ENCODE measurements around the gene RPF1. TPM values are rescaled to one million over a fixed set of nuclear protein-coding genes. Genes with fewer than 3 reads are reported as not detected.

RPF1 gene
- total and polyA plus RNA-seq, 10 of the 15 experiments (the other 5 are each of a cell fraction or from before 2014, with no cell fraction given) = 37.0 to 97.5 (median 56.2) TPM

DNA sequence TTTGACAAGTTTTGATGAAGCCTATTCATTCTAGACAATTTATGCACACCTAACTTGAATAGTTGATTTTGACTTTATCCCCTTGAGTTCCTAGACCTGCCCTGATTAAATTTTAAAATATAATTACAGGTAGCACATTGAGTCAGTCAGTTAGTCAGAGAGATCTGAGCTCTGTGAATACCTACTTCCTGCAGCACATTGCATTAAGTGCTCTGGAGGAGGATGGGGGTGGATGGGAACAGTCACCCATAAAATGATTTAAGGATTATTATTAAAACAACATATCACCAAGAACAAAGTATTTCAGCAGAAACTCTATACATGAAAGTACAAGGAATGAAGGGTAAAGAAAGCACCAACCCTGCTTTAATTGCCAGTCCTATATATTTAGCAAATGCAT is 11.8 kb upstream of the RPF1 start:
- intact Hi-C loops (cut with micrococcal nuclease; ENCODE audit: unreplicated experiment) (no loop called here), in situ Hi-C loops (cut with MboI) (no loop called here)
- DNase-seq (ENCODE audit: low read depth, low spot score) (no peak), ATAC-seq (no peak), FAIRE-seq (no peak)
- POLR2A ChIA-PET = no interaction called here
- H3K9me3 ChIP-seq (replicated peaks; ENCODE audit: control insufficient read depth, insufficient read depth, low read length) = no peaks in the 10 kb centered on the region
- BruUV-seq (replicated peaks) = no TSS peak
- SMC1A ChIA-PET (ENCODE audit: uncharacterized antibody, unreplicated experiment) = no interaction called here
- CTCF ChIA-PET = no interaction called here
- no peak overlapping the region for H3K4me3 ChIP-seq
- TF ChIP-seq, protein P1, sequence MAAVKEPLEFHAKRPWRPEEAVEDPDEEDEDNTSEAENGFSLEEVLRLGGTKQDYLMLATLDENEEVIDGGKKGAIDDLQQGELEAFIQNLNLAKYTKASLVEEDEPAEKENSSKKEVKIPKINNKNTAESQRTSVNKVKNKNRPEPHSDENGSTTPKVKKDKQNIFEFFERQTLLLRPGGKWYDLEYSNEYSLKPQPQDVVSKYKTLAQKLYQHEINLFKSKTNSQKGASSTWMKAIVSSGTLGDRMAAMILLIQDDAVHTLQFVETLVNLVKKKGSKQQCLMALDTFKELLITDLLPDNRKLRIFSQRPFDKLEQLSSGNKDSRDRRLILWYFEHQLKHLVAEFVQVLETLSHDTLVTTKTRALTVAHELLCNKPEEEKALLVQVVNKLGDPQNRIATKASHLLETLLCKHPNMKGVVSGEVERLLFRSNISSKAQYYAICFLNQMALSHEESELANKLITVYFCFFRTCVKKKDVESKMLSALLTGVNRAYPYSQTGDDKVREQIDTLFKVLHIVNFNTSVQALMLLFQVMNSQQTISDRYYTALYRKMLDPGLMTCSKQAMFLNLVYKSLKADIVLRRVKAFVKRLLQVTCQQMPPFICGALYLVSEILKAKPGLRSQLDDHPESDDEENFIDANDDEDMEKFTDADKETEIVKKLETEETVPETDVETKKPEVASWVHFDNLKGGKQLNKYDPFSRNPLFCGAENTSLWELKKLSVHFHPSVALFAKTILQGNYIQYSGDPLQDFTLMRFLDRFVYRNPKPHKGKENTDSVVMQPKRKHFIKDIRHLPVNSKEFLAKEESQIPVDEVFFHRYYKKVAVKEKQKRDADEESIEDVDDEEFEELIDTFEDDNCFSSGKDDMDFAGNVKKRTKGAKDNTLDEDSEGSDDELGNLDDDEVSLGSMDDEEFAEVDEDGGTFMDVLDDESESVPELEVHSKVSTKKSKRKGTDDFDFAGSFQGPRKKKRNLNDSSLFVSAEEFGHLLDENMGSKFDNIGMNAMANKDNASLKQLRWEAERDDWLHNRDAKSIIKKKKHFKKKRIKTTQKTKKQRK (IDR thresholded peaks at IDR 0.05; ENCODE audit: low read depth, low read length) = no peak
- TF ChIP-seq DPF2 (IDR thresholded peaks at IDR 0.05) (no peak), JUND (IDR thresholded peaks at IDR 0.05; ENCODE audit: low read depth, low read length) (no peak), EZH2 (IDR thresholded peaks at IDR 0.05; ENCODE audit: borderline replicate concordance, control insufficient read depth, low read depth, low read length) (no peak), TARDBP (IDR thresholded peaks at IDR 0.05; ENCODE audit: borderline replicate concordance) (no peak), NR2C1 (IDR thresholded peaks at IDR 0.05) (no peak), KDM1A (IDR thresholded peaks at IDR 0.05; ENCODE audit: borderline replicate concordance) (no peak), RUNX3 (IDR thresholded peaks at IDR 0.05; ENCODE audit: low read length) (no peak), HDGF (IDR thresholded peaks at IDR 0.05) (no peak), RB1 (IDR thresholded peaks at IDR 0.05; ENCODE audit: borderline replicate concordance) (no peak), KLF5 (IDR thresholded peaks at IDR 0.05; ENCODE audit: partially characterized antibody) (no peak), SRF (IDR thresholded peaks at IDR 0.05; ENCODE audit: low read depth in 2 of 2, low read length in 2 of 2) (no peak), POU2F2 (IDR thresholded peaks at IDR 0.05; ENCODE audit: borderline replicate concordance, low read depth, low read length) (no peak)
- TF ChIP-seq, protein P2, sequence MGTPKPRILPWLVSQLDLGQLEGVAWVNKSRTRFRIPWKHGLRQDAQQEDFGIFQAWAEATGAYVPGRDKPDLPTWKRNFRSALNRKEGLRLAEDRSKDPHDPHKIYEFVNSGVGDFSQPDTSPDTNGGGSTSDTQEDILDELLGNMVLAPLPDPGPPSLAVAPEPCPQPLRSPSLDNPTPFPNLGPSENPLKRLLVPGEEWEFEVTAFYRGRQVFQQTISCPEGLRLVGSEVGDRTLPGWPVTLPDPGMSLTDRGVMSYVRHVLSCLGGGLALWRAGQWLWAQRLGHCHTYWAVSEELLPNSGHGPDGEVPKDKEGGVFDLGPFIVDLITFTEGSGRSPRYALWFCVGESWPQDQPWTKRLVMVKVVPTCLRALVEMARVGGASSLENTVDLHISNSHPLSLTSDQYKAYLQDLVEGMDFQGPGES (IDR thresholded peaks at IDR 0.05) = no peak
- TF ChIP-seq, protein P3, sequence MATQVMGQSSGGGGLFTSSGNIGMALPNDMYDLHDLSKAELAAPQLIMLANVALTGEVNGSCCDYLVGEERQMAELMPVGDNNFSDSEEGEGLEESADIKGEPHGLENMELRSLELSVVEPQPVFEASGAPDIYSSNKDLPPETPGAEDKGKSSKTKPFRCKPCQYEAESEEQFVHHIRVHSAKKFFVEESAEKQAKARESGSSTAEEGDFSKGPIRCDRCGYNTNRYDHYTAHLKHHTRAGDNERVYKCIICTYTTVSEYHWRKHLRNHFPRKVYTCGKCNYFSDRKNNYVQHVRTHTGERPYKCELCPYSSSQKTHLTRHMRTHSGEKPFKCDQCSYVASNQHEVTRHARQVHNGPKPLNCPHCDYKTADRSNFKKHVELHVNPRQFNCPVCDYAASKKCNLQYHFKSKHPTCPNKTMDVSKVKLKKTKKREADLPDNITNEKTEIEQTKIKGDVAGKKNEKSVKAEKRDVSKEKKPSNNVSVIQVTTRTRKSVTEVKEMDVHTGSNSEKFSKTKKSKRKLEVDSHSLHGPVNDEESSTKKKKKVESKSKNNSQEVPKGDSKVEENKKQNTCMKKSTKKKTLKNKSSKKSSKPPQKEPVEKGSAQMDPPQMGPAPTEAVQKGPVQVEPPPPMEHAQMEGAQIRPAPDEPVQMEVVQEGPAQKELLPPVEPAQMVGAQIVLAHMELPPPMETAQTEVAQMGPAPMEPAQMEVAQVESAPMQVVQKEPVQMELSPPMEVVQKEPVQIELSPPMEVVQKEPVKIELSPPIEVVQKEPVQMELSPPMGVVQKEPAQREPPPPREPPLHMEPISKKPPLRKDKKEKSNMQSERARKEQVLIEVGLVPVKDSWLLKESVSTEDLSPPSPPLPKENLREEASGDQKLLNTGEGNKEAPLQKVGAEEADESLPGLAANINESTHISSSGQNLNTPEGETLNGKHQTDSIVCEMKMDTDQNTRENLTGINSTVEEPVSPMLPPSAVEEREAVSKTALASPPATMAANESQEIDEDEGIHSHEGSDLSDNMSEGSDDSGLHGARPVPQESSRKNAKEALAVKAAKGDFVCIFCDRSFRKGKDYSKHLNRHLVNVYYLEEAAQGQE (IDR thresholded peaks at IDR 0.05; ENCODE audit: low read depth, low read length) = no peak
- no peak overlapping the region for H3K27ac ChIP-seq (ENCODE audit: control insufficient read depth, insufficient read depth)
- no peak overlapping the region for H3K9ac ChIP-seq (ENCODE audit: control insufficient read depth, insufficient read depth, low read length)
- H3K27me3 ChIP-seq (replicated peaks in 1 of 2; ENCODE audit: control insufficient read depth in 2 of 2, insufficient read depth in 2 of 2, low read length in 1 of 2) = no peaks in the 10 kb centered on the region
- H3K4me2 ChIP-seq (ENCODE audit: control insufficient read depth, insufficient read depth) = no peak overlapping the region
- no peaks in the 10 kb centered on the region for H3K79me2 ChIP-seq (ENCODE audit: control insufficient read depth, insufficient read depth, low read length)
- no peaks in the 10 kb centered on the region for H3K4me1 ChIP-seq (ENCODE audit: control insufficient read depth, insufficient read depth, low read length)
- RAD21 ChIA-PET (ENCODE audit: unreplicated experiment) = no interaction called here
- H3K36me3 ChIP-seq (ENCODE audit: control insufficient read depth in 2 of 2, insufficient read depth in 2 of 2, low read length in 1 of 2) = no peaks in the 10 kb centered on the region
- H4K20me1 ChIP-seq (ENCODE audit: control insufficient read depth, insufficient read depth) = no peaks in the 10 kb centered on the region
- no peak overlapping the region for H2AFZ ChIP-seq (ENCODE audit: control insufficient read depth, low read depth, low read length)

Data from GM12878 (cell line).